Activated CD4-positive, alpha-beta T cell treated with anti-CD3 and anti-CD28 coated beads, Interleukin-2, amount 50 U/mL, for 24 hours (primary cell): Measurements from ENCODE around the gene ST7.

Experiments used
- DNase-seq, 2 donors: peaks; one replicate each; pipeline ENCODE4 v3.0.0-alpha.2; 2020; ENCODE audit warnings: low read depth in 1 of 2, low spot score in 1 of 2

The ST7 gene

DNA sequence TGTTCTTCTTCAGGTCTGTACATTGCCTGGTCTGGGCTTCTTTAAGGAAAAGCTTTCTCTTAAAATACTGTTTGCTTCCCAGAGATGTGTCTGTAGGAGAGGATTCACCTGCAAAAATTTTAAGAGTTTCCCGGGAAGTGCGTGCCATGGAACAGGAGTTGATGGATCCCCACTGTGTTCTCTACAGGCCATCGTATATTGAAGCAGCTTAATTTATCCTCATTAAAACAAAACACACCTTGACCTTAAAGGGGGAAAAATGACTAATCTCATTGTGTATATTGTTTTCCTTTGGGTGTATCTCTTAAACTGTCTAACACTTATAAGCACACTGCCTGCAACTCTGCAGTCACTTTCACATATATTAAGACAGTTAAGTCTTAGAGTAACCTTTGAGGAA is 111.4 kb downstream of the ST7 start:
- DNase-seq = no peak

DNA sequence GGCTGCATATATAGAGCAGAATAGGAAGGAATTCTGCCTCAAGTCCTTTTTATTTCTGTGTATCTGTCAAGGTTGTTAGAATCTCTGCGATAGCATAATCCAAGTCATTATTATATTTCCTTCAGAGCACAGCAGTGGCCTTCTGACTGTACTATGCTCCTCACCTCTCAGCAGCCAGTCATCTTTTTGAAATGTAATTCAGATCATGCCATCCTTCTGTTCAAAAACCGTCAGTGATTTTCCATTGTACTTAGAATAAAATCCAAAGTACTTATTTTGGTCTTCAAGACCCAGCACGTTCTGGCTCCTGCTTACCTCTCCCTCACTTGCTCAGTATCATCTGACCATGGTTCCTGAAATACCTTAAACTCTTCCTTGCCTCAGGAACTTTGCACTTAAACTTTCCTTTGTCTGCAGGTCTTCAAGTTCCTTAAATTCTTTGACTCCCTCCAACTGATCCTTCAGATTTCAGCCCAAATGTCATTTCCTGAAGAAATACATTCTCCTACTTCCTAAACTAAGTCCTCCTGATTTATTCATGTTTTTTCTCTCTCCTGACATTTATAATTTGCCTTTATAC is 112.4 kb downstream of the ST7 start:
- no peak for DNase-seq

DNA sequence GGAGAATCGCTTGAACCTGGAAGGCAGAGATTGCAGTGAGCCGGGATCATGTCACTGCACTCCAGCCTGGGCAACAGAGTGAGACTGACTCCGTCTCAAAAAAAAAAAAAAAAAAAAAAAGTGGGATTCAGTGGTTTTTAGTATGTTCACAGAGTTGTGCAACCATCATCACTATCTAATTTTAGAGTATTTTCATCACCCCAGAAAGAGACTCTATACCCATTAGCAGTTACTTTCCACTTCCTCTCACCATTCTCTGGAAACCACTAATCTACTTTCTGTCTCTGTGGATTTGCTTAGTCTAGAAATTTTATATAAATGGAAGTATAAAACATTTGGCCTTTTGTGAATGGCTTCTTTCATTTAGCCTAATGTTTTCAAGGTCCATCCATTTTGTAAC is 113.4 kb downstream of the ST7 start:
- no peak for DNase-seq

GRCh38 chr7:117067340-117067739 is 114.0 kb downstream of the ST7 start:
- no peak for DNase-seq

GRCh38 chr7:117068511-117069145 is 115.3 kb downstream of the ST7 start:
- no peak for DNase-seq

- no peak for DNase-seq
Observed at GRCh38 chr7:117069379-117069778, 116.1 kb downstream of the ST7 start.

GRCh38 chr7:117071551-117071950 is 118.2 kb downstream of the ST7 start:
- no peak for DNase-seq

GRCh38 chr7:117072620-117073118 is 119.4 kb downstream of the ST7 start:
- DNase-seq = no peak

DNA sequence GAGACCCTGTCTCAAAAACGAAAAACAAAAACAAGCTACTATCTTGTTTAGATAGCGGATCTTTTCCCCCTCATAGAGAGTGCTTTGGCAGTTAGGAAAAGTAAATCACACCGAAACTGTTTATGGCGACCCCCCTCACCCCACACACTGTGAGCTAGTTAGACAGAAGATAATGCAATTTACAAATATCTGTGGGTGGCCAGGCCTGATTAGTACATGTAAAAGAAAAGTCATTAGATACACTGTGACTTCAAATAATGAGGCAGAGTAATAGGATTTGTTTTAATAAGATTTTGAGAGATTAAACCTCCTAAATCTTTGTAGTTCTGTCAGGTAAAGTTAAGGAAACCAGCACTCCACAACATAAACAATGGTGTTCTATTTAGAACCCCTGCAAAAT is 121.1 kb downstream of the ST7 start:
- no peak for DNase-seq

DNA sequence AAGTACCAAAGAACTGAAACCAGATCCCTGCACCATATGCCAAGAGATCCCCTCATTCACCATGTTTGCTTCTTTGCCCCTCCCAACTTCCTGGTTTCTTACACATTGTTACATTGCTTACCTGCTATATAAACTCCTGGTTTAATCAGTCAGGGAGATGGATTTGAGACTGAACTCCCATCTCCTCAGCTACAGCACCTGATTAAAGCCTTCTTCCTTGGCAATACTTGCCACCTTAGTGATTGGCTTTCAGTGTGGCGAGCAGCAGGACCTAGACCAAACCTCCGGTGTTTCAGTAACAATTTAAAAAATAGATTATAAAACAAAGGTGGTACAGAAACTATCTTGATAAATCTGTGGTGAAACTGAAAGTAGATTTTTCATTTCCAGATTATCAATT is 122.6 kb downstream of the ST7 start:
- DNase-seq = no peak

DNA sequence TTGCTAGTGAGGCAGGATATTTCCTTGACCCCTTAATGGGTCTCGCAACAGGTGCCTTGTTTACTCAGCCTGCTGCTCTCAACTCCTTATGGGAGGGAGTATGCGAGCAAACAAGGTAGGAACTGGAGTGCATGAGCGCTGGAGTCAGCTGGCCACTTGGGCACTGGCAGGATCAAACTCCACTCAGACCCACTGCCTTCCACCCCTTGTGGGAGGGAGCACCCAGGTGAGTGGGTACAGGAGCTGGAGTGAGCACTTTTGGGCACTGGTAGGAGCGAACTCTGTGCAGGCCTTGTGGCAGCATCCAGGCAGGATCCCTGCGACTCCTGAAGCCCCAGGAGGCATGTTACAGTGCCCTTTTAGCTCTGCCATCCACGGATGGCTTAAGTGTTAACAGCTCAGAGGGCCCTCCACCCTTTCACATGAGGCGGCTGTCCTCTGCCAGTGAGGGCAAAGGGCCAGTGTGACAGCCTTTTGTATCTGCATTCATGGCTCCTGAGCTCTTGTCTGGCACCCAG is 123.2 kb downstream of the ST7 start:
- DNase-seq = no peak

DNA sequence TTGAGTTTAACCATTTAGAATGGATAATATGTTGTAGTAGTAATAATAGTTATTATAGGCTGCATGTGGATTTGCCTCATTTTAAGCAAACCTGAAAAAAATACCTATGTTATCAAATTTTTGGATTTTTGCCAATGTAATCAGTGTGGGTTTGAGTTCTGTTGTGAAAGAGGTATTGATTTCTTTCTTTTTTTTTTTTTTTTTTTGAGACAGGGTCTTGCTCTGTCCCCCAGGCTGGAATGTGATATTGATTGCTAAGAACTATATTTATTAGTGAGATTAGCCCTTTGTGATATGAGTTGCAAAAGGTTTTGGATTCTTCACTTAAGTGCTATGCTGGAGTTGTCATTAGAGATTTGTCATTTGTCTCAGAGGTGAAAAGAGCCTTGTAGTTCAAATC is 124.4 kb downstream of the ST7 start:
- DNase-seq = no peak

- DNase-seq = no peak
Observed at GRCh38 chr7:117082647-117083046, 129.3 kb downstream of the ST7 start.

- no peak for DNase-seq
Observed at GRCh38 chr7:117083648-117084047, 130.3 kb downstream of the ST7 start.

DNA sequence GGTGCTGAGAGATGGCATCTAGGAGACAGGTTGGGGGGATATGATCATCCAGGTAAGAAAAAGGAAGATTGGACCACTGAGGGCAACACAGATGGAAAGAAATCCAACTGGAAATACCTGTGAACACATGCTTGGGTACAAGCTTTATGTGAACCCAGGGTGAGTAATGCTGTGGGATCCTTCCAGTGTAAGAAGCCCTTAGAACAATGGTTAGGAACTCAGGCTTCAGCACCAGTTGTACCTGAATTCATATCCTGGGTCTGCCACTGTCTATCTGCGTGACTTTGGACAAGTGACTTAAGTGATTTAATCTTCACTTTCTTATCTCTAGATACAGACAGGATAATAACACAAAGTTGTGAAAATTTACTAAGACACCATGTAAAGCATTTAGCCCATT is 131.0 kb downstream of the ST7 start:
- DNase-seq = no peak

DNA sequence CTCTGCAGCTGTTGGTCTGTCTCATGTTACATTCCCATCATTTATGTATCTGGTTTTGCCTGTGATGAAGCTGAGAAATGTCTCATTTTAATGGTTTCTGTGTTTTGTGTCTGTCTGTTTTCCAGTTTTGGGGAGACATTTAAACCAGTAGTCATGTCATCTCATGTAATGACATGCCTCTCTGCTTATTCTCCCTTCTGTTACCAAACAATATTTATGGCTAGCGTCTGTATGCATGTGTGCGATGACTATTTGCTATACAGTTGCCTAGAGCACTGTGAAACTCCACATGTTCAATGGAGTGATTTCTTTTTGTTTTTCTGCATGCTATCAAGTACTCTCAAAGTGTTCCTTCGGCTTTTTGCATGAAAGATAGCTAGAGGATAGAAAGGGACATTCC is 132.0 kb downstream of the ST7 start:
- no peak for DNase-seq

GRCh38 chr7:117085769-117086463 is 132.6 kb downstream of the ST7 start:
- no peak for DNase-seq

GRCh38 chr7:117086788-117087187 is 133.5 kb downstream of the ST7 start:
- no peak for DNase-seq

DNA sequence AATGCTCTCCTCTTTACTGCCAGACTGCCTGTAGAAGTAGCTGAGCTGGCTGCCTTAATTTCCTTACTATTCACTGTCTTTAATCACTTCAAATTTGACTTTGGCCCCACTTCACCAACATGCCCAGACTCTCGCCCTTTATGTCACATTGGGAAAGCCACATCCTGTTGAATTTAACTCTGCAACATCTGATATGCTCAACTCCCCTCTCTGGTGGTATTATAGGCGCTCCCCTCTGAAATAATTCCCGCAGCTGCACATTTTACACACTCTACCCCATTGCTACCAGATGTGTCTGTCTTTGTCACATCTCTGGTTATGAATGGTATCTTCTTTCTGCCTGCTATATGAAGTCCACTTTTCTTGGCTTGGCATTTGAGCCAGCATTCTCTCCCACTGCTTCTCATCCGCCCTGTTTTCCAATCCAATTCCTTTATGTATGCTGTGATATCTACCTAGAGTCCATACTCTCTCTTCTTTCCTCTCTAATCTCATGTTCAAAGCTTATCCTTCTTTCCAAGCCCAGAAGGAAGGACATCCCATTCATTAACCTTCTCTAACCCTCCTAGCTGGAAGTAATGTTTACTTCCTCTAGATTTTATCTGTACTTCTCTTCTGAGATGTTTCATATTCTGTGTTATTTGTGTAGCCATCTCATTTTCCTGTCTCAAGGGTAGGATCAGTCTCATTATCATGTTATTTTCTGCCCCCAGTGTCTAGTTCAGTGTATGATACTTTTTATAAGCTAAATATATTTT is 134.5 kb downstream of the ST7 start:
- DNase-seq = no peak

DNA sequence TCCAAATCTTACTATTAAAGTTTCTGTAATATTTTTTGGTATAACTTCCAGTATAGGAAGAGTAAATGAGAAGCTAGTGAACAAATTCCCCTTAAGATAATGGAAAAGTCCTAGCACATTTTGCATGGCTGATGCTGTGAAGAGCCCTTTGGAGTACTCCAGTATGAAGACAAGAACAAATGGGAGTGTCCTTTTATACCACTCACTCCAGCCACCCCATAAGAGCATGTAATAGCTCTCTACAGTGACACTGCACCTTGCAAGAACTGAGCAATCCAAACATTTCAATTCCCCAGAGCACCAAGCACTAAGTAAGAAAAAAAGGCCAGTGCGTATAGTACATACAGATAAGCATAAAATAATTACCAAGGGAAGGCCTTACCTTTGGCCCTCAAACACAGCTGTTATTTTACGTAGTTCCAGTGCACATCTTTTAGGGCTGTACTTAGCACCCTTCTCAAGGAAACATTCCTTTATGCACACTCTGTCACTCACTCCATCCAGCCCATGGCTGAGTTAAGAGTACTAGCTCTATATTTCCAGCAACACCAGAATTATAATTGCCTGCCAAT is 135.4 kb downstream of the ST7 start:
- DNase-seq = no peak

GRCh38 chr7:117090791-117091190 is 137.5 kb downstream of the ST7 start:
- no peak for DNase-seq
